Measurements from ENCODE around the gene TOP2B. TPM values are rescaled to one million over a fixed set of nuclear protein-coding genes. Genes with fewer than 3 reads are reported as not detected.
A peak's percentile ranks its signal among the peaks of the same experiment; 100 is the strongest.

Gene TOP2B
- total and polyA plus RNA-seq, 9 of the 15 experiments (the other 6 are each of a cell fraction or from before 2014, with no cell fraction given): 45.3 to 186 (median 134) TPM

GRCh38 chr3:25664812-25665314 is at the start of gene TOP2B (continued):
- TF ChIP-seq MXD1 (CRISPR knock-in tag; IDR thresholded peaks at IDR 0.05; ENCODE audit: borderline replicate concordance, poor library complexity, severe bottlenecking): no peak
- TF ChIP-seq MEIS2 (IDR thresholded peaks at IDR 0.05; ENCODE audit: partially characterized antibody): peak; percentile 70
- no peak for TF ChIP-seq ZBTB1 (CRISPR knock-in tag; IDR thresholded peaks at IDR 0.05; ENCODE audit: borderline replicate concordance, low read depth)
- TF ChIP-seq CTBP1 (IDR thresholded peaks at IDR 0.05; ENCODE audit: borderline replicate concordance): no peak
- no peak for TF ChIP-seq WHSC1 (IDR thresholded peaks at IDR 0.05; ENCODE audit: low read length)
- 0 out of 2 replicates have a peak, but pooled peaks have one; percentile 63 for TF ChIP-seq OTX1 (CRISPR knock-in tag; IDR thresholded peaks at IDR 0.05)
- TF ChIP-seq ZNF217 (CRISPR knock-in tag; IDR thresholded peaks at IDR 0.05): no peak
- no peak for TF ChIP-seq ZSCAN32 (CRISPR knock-in tag; IDR thresholded peaks at IDR 0.05)
- no peak for TF ChIP-seq SIRT6 (IDR thresholded peaks at IDR 0.05; ENCODE audit: low read depth, low read length)
- no peak for TF ChIP-seq GATAD2B (IDR thresholded peaks at IDR 0.05; ENCODE audit: borderline replicate concordance)
- peak in 1 of 3 experiments; percentile 15; a peak in 1 of 6 replicates for TF ChIP-seq ZBTB11 (CRISPR knock-in tag; IDR thresholded peaks at IDR 0.05)
- TF ChIP-seq ZNF212 (CRISPR knock-in tag; IDR thresholded peaks at IDR 0.05): no peak
- no peak for TF ChIP-seq ETS2 (tag; IDR thresholded peaks at IDR 0.05; ENCODE audit: borderline replicate concordance, poor library complexity, severe bottlenecking)
- peak; percentile 68 for TF ChIP-seq POLR2AphosphoS5 (IDR thresholded peaks at IDR 0.05; ENCODE audit: control insufficient read depth, insufficient read depth, low read depth, low read length)
- no peak for TF ChIP-seq JUND (IDR thresholded peaks at IDR 0.05; ENCODE audit: borderline replicate concordance, low read depth, low read length)
- TF ChIP-seq JUND (tag; IDR thresholded peaks at IDR 0.05; ENCODE audit: borderline replicate concordance, low read depth, low read length): no peak; the same call in 2 of the 3 replicates
- TF ChIP-seq, protein P1, sequence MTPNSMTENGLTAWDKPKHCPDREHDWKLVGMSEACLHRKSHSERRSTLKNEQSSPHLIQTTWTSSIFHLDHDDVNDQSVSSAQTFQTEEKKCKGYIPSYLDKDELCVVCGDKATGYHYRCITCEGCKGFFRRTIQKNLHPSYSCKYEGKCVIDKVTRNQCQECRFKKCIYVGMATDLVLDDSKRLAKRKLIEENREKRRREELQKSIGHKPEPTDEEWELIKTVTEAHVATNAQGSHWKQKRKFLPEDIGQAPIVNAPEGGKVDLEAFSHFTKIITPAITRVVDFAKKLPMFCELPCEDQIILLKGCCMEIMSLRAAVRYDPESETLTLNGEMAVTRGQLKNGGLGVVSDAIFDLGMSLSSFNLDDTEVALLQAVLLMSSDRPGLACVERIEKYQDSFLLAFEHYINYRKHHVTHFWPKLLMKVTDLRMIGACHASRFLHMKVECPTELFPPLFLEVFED (CRISPR knock-in tag; conservative IDR thresholded peaks at IDR 0.05): no peak
- peak in 1 of 2 experiments; percentile 35; a peak in 1 of 4 replicates for TF ChIP-seq TBL1XR1 (IDR thresholded peaks at IDR 0.05; ENCODE audit: low read length in 2 of 2)
- TF ChIP-seq SRSF7 (optimal IDR thresholded peaks at IDR 0.05; ENCODE audit: low read depth, low read length): no peak
- no peak for TF ChIP-seq SRSF3 (IDR thresholded peaks at IDR 0.05; ENCODE audit: insufficient read depth, low read length)
- peak; percentile 22 for TF ChIP-seq CCNT2 (IDR thresholded peaks at IDR 0.05; ENCODE audit: borderline replicate concordance, extremely low read depth, insufficient read length, low read depth, low read length)
- TF ChIP-seq HNRNPLL (IDR thresholded peaks at IDR 0.05; ENCODE audit: low read depth, low read length, poor library complexity, severe bottlenecking): peak; percentile 52
